ENCODE data around the gene RALA.
A peak's percentile ranks its signal among the peaks of the same experiment; 100 is the strongest.
"Not testable (repeated sequence)": the region's sequence is repeated elsewhere in the genome, so short reads cannot be mapped to it uniquely, and the experiment has no call there.

Gene RALA

DNA sequence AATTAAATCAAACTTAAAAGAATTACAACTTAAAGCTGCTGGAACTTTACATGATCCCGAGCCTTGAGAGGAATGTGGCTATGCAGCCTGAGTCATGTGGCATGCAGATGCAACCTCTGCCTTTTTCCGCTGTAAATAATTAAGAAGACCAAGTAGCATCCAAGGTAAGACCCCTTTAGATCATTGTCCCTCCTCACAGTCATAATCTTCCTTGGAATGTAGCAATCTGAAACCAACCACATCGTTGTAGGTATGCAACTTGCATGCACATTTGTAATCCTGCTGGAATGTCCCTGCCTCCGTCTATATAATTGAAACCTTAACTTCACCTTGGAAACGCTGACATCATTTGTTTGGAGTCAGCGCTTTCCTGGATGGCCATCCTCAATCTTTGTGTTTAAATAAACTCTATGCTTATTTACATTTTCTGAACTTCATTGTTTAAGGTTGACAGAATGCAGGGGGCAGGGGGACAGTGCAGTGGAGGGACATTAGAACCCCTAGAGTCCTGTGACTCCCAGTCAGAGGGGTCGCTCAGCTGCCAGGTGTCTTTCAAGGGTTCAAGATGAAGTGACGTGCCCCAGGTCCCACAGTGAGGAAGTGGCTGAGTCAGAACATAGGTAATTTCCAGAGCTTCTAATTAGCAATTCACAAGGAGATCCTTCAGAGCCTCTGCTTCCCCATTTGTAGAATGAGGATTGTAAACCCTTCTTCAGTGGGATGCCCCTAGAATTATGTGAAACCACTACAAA lies 110.7 kb downstream of the RALA start:
- DNase-seq: no peak

DNA sequence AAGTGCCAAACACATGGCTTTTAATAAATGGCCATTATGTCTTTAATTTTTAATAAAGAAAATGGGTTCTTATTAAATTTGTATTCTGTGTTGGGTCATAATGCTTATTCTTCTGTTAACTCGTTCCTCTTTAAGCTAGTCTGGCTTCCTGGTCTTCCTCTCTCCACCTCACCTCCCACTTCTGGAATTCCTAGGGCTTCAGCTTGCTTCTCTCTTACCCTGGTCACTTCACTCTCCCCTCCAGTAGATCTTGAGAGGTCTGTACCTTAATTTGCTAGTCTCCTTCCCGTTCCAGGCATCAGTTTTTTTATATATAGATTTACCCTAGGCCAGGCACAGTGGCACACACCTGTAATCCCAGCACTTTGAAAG lies 111.2 kb downstream of the RALA start:
- no peak for DNase-seq

DNA sequence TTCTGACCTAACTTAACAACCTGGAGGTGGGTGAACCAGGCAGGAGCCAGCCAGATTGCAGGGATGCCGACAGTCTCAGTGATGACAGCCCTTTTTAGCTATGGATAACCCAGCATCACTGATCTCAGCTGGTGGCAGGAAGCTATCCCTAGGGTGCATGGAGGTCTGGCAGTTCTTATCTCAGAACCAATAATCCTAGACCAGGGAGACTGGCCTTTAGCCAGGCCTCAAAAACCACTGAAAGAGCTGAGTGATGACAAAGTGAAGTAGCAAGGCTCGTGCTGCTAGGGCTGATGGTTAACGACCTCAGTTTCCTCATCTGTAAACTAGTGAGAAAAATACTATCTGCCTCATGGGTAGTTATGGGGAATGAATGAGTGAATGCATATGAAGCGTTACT lies 112.5 kb downstream of the RALA start:
- no peak for DNase-seq

DNA sequence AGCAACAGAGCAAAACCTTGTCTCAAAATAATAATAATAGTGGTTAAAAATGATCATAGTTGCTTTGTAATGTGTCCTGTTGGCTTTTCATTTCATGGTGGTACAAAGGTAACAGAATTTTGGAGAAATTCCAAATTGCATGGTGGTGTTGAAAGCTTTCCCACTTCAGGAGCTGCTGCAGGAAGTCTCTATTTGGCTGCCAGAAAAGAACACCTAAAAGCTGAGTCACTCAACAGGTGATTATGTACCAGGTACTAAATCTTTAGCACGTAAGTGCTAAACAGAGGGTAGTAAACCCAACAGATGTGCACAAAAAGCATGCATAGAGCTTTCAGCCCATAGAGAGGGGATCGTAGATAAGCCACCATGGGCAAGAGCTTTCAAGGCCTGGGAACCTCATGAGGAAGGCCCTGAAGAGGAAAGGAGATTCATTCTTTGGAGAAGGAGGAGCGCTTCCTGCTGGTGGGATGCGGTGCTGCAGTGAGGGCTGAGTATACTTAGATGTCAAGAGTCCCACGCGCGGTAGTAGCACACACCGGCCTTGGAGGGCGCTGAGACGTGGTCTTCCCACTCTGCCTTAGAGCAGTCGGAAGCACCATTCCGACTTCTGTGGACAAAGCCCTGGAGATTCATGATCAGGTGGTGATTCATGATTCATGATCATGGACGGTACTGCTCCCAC lies 118.7 kb downstream of the RALA start:
- no peak for DNase-seq

DNA sequence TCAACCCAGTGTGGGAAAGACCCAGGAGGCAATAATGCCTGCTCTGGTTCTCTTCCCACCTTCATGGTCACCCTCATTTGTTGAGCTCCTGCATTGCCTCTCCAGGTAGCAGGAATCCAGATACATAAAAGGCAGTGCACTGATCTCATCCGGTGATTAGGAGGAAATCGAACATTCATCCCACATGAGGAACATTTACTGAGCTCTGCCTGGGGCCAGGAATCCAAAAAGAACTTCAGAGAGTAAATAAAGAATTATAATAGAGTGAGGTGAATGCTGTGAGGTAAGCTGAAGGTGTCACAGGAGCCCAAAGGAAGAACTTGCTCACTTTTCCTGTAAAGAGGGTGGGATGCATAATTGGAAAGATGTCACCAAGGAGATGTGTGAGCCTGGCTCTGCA lies 121.2 kb downstream of the RALA start:
- DNase-seq: no peak

DNA sequence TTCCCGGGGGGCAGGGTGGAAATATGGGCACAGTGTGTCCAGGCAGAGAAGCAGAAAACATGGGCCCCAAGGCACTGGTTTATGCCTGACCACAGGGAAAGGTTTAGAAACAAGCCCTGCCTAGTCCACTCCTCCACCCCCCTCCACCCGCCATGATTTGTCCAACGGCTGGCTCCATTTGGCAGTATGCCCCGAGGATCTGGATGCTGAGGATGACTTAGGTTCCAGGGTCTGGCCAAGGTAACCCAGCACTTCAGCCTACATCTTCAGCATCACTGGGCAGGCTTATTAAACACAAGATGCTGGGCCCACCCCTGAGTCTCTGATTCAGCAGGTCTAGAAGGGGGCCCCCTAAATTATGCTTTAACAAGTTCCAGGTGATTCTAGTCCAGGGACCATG lies 121.9 kb downstream of the RALA start:
- DNase-seq: no peak

DNA sequence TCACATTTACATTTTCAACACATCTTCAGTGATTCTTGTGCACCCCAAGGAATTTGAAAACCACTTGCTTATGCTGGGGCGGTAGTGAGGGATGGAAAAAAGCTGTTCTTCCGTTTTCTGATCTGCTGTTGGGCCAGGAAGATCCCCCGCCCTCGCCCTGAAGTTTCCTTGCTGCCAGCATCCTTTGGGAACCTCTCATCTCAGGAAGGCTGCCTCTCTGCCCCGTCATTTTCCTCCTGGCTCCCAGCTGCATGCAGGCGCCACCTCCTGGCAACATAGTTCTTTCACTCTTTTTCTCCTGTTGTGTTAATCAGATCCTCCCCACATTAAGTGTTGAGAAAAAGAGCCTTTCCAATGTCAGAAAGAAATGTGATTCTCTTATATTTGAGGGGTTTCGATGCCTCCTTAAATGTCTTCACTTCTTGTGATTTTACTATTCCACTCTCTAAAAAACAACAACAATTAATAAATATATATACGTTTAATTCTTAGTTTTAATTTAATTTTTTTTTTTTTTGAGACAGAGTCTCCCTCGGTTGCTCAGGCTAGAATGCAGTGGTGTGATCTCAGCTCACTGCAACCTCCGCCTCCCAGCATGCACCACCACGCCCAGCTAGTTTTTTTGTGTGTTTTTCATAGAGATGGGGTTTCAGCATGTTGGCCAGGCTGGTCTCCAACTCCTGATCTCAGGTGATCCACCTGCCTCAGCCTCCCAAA lies 122.9 kb downstream of the RALA start:
- peak; percentile 86 for DNase-seq

DNA sequence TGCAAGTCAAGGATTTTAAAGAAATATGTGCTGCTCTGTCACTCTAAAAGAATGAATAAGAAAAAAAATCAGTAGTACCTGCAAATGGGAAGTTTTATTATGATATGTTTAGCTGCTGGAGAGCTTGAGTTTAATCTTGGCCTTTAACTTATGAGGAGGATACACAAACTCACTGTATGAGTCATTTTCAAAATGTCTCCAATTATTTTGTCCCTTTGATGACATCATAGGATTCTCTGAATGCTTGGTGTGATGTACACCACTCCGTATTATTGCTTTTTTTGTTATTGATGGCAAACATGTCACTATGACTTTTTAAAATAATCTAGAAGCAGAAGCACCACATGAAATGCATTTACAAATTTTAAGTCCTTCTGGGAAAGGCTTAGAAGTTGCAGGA lies 125.8 kb downstream of the RALA start:
- no peak for DNase-seq

DNA sequence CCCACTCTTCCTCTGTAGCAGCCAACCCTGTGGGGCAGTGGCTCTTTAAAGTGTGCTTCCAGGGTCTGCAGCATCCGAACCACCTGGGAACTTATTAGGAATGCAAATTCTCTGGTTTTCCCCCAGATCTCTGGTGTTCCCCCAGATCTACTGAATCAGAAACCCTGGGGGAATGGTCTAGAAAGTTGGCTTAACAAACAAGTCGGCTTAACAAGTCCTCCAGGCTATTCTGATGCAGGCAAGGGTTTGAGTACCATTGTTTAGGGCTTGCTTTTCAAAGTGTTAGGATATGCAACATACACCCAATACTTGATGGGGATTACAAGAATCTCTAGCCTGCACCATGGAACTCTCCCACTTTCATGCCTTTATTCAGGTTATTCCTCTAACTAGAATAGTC lies 126.3 kb downstream of the RALA start:
- no peak for DNase-seq

DNA sequence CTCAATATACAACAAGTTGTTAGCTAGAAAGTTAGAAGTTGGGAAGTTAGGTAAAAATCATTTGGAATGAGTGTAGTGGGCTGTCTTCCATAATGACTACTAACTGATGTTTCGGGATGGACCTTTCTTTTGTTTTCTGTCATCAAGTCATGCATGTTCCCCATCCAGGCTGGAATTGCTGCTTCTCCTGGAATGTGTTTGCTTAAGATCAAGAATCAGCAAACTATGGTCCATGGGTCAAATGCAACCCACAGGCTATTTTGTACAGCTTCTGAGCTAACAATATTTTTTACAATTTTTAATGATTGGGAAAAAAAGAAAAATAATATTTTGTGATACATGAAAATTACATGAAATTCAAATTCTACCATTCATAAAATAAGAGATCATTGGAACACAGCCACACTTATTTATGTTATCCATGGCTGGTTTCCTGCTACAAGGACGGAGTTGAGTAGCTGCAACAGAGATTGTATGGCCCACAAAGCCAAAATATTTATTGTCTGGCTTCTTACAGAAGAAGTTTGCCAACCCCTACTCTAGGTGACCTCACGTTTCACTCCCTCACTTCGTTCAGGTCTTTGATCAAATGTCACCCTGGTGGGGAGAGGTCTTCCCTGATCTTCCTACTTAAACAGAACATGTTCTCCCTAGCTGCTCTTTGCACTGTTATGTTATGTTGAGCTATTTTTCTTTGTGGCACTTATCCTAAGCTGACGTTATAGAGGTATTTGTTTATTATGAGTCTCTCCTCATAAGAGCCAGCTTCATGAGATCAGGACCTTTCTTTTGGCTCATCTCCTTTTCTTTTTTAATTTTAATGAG lies 127.1 kb downstream of the RALA start:
- no peak for DNase-seq

DNA sequence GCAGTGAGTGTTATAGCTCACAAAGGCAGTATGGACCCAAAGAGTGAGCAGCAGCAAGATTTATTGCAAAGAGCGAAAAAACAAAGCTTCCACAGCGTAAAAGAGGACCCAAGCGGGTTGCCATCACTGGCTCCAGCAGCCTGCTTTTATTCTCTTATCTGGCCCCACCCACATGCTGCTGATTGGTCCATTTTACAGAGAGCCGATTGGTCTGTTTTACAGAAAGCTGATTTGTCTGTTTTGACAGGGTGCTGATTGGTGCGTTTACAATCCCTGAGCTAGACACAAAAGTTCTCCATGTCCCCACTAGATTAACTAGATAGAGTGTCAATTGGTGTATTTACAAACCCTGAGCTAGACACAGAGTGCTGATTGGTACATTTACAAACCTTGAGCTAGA lies 129.9 kb downstream of the RALA start:
- not testable (repeated sequence) for DNase-seq

DNA sequence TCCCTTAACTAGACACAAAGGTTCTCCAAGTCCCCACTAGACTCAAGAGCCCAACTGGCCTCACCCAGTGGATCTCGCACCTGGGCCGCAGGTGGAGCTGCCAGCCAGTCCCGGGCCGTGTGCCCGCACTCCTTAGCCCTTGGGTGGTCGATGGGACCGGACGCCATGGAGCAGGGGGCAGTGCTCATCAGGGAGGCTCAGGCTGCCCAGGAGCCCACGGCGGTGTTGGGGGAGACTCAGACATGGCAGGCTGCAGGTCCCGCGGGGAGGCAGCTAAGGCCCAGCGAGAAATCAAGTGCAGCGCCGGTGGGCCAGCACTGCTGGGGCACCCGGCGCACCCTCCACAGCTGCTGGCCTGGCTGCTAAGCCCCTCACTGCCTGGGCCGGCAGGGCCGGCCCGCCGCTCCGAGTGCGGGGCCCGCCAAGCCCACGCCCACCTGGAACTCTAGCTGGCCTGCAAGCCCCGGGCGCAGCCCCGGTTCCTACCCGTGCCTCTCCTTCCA lies 130.5 kb downstream of the RALA start:
- DNase-seq: no peak

DNA sequence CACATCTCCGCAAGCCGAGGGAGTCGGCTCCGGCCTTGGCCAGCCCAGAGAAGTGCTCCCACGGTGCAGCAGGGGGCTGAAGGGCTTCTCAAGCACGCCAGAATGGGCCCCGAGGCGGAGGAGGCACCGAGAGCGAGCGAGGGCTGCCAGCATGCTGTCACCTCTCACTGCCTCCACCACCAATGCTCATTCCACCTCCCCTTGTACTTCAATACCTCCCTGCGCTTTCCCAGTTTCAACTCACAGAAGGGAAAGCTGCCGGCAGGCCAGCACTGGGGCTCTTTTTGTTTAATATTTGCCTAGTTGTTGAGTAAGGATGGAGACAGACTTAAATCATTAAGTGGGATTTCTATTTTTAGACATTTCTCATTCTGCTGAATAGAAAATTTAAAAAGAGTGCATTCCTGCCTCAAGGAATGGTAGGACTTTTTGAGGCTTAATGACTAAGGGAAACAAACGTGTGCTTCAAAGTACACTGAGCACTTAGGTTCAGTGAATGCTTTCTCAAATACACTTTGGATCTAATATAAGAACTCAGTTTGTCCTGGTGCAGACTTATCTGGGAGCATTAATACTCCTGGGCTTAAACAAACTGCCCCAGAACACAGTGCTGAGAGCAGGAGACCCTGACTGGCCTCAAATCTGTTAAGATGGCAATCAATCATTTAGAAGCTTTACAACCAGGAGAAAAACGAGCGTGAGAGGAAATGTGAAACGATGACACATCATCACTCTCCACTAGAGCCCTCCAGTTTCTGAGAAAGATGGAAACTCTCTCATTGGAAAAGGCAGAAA lies 131.2 kb downstream of the RALA start:
- peak; percentile 55 for DNase-seq

DNA sequence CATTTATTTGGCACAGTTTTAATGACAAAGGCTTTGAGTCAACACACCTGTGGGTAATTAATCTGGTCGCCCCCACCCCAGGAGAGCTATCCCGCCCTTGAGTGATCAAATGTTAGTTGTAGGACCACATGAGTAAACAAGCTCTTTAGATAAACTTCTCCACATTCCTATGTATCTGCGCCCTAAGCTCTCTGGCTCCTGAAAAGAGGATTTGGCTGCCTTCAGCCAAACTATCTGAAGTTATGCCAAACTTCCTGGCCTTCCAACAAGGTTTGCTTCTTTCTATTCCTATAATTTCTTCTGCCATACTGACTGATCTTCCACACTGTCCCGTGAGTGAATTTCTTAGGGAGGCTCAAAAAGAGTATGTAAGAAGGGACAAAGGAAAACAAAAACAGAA lies 134.2 kb downstream of the RALA start:
- no peak for DNase-seq
